ENCODE results near the gene RASSF8.
"Not testable (repeated sequence)": the region's sequence is repeated elsewhere in the genome, so short reads cannot be mapped to it uniquely, and the experiment has no call there.

Gene RASSF8

GRCh38 chr12:26031827-26032226, 73.3 kb downstream of the RASSF8 start:
- DNase-seq, result no peak

- no peak for DNase-seq
Measured at GRCh38 chr12:26032290-26032689, 73.8 kb downstream of the RASSF8 start.

GRCh38 chr12:26032719-26033241, 74.3 kb downstream of the RASSF8 start:
- peak; percentile 29 to 65 for DNase-seq

GRCh38 chr12:26034371-26035142, 76.1 kb downstream of the RASSF8 start:
- DNase-seq, result no peak

GRCh38 chr12:26036877-26037276, 78.4 kb downstream of the RASSF8 start:
- no peak for DNase-seq

- no peak for DNase-seq
Measured at GRCh38 chr12:26037615-26038220, 79.2 kb downstream of the RASSF8 start.

DNA sequence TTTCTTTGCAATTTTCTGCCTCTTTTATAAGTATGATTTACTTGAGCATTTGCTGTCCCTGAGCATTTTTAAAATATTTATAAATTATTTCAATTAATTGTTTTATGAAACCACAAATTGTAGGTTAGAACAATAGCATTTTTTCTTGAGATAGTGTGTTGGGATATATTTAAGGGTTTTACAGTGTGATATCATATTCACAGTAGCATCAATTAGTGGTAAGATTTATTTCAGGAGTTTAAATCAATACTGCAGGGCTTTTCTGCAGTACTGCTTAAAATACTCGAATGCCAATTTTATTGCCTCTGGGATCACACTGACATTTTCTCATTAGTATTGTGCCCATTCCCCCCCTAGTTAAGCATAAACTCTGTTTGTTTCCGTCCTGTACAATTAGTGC, 84.2 kb downstream of the RASSF8 start:
- DNase-seq, result no peak

- no peak for DNase-seq
Measured at GRCh38 chr12:26043135-26044006, 84.9 kb downstream of the RASSF8 start.

GRCh38 chr12:26044007-26044394, 85.5 kb downstream of the RASSF8 start:
- DNase-seq, result no peak

- no peak for DNase-seq
Measured at GRCh38 chr12:26044592-26044991, 86.1 kb downstream of the RASSF8 start.

GRCh38 chr12:26046203-26046602, 87.7 kb downstream of the RASSF8 start:
- DNase-seq, result no peak

GRCh38 chr12:26046906-26047305, 88.4 kb downstream of the RASSF8 start:
- no peak for DNase-seq

DNA sequence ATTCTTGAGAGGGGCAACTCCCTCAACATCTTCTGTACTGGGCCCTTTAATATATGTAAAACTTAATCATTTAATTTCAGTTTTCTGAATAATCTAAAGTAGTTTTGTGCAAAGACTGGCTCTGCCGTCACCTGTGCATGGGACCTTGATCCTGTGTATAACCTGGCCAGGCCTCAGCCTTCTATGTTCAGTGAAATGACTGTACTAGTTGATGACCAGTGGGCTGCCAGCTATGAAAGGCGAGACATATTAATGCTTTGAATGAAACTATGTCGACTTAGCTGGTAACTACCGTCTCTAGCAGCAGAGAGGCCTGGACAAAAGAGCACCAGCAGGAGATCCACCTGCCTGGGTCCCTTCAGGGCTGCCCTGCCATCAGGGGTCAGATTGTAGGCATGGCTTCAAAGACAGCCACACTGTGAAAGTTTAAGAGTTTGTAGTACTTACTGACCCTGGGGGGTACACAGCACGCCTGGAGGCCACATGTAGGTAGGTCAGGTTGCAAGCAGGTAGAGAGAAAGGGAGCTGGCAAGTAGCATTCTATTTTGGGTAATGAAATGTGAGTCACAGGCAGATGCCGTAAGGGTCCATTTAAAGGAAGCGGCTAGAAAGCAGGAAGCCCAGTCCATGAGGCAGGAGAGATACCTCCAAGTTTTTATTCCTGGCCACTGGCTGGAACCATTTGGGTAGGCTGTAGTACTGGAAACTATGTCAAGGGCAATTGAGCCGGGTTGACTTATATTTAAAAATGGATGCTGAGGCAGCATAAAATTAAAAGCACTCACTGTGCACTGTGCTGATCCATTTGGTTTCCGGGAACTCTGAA, 89.1 kb downstream of the RASSF8 start:
- DNase-seq, result no peak

GRCh38 chr12:26052652-26053051, 94.2 kb downstream of the RASSF8 start:
- DNase-seq, result no peak

- DNase-seq, result no peak
Measured at GRCh38 chr12:26054383-26054782, 95.9 kb downstream of the RASSF8 start.

- no peak for DNase-seq
Measured at GRCh38 chr12:26055087-26055486, 96.6 kb downstream of the RASSF8 start.

DNA sequence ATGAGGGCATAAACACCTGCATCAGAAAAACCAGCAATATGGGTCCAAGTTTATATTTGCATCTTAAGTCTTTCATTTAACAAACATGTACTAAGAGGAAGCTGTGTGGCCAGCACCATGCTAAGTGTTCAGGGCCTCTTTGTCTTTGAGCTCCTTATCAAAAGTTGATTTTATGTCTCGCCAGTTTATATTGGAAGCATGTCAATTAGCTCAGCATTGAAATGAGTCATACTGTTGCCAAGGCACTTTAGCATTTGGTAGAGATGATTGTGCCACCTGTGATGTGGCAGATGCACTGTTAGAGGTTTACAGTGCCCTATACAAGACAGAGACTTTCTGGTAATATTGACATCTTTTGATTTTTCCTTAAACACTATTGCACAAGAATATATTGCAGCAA, 97.9 kb downstream of the RASSF8 start:
- DNase-seq, result peak in 1 of 2 experiments; percentile 30

DNA sequence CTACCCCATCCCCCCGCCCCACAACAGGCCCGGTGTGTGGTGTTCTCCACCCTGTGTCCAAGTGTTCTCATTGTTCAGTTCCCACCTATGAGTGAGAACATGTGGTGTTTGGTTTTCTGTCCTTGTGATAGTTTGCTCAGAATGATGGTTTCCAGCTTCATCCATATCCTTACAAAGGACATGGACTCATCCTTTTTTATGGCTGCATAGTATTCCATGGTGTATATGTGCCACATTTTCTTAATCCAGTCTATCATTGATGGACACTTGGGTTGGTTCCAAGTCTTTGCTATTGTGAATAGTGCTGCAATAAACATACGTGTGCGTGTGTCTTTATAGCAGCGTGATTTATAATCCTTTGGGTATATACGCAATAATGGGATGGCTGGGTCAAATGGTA, 98.8 kb downstream of the RASSF8 start:
- not testable (repeated sequence) for DNase-seq

DNA sequence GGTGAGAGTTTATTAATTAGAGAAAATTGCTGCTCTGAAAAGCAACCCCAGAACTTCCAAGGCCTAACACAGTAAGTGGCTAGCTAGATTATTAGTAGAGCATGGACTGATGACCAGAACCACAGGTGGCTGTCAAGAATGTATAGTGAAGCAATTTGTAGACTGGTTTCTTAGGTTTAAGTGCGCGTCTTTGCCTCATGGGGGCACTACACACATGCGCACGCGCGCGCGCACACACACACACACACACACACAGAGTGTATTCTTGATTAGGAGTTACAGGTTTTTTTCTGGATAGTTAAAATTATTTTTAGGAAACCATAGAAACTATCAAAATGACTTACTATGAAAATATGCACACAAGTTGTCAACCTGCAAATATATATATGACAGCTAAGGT, 99.8 kb downstream of the RASSF8 start:
- DNase-seq, result no peak

DNA sequence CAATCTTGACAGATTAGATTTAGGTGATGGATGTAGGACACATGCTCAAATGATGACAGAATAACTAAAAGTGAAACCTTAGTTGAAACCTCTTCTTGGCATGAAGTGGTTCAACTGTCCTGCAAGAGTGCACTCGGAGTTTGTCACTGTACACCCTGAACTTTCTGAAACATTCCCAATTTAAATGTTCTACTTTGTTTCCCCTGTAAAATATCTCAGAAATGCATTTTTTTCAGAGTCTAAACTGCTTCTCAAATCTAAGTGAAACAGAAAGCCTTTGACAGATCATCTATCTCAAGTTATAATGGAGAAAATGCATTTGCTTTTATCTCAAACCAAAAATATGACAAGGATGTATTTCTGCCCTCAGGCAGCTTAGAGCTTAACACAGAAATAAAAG, 100.3 kb downstream of the RASSF8 start:
- DNase-seq, result no peak

GRCh38 chr12:26062006-26062405, 103.5 kb downstream of the RASSF8 start:
- DNase-seq, result no peak

GRCh38 chr12:26062566-26062965, 104.1 kb downstream of the RASSF8 start:
- no peak for DNase-seq

DNA sequence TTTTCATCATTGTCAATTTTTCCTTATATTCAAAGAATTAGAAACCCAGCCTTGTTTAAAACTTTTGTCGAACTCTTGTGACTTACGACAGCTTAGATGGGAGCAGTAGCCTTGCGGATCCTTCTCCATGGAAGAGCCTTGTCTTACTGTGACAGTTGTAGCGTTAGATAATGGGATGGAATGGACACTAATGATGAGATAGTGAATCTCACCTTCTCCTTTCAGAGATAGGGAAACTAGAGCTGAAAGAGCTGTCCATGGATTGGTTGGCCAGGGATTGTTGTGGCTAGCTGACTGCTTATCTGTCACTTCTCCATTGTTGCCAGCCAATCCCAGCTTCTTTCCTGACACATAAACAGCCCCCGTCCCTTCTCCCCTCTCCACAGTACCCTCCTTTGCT, 107.0 kb downstream of the RASSF8 start:
- no peak for DNase-seq
